Body of pancreas (tissue), 4 donors: ENCODE measurements around the gene SKAP2. TPM values are rescaled to one million over a fixed set of nuclear protein-coding genes. Genes with fewer than 3 reads are reported as not detected.

Experiments
- ATAC-seq: fragments of 150-250 bp; one replicate; pipeline ENCODE4 v1.9.1; 2016
- DNase-seq, 4 donors: peaks; one replicate each; pipeline ENCODE4 v3.0.0-alpha.2; 2019
- H3K27ac ChIP-seq, 4 donors: fragments of 200-600 bp; sonication (generic); 1 replicate in 3 of 4; 2 replicates in 1 of 4; pipeline versions ENCODE4 v1.5.1 to v1.6.1; 2016 to 2019; ENCODE audit warnings: mild to moderate bottlenecking in 1 of 4, mixed read lengths in 1 of 4, moderate library complexity in 1 of 4
- H3K27me3 ChIP-seq, 2 donors: fragments of 200-600 bp; sonication (generic); one replicate each; pipeline ENCODE4 v1.6.0; 2016; ENCODE audit warnings: mild to moderate bottlenecking in 1 of 2
- H3K36me3 ChIP-seq, 2 donors: fragments of 200-600 bp; sonication (generic); replicated peaks in 1 of 2; 2 replicates each; pipeline ENCODE4 v1.5.1; 2016; ENCODE audit warnings: low read depth in 2 of 2; ENCODE audit not compliant: insufficient read depth in 1 of 2
- H3K4me1 ChIP-seq: fragments of 200-600 bp; sonication (generic); one replicate; pipeline ENCODE4 v1.6.0; 2016
- H3K4me3 ChIP-seq, 2 donors: fragments of 200-600 bp; sonication (generic); 1 replicate in 1 of 2; 2 replicates in 1 of 2; pipeline ENCODE4 v1.5.1; 2016 to 2019
- H3K9me3 ChIP-seq, 3 donors: fragments of 200-600 bp; sonication (generic); 1 replicate in 2 of 3; 2 replicates in 1 of 3; pipeline ENCODE4 v1.5.1; 2016
- POLR2A ChIP-seq, 3 donors: fragments of 450-650 bp; IDR thresholded peaks; one replicate each; pipeline ENCODE4 v1.6.1; 2016; ENCODE audit warnings: antibody characterized with exemption in 3 of 3, mild to moderate bottlenecking in 2 of 3
- WGBS, 2 donors: methylation state at CpG; one replicate each; pipeline ENCODE4 v1.1.5; 2017; 5-methylcytosine and 5-hydroxymethylcytosine counted together
- intact Hi-C: fragments of 100-400 bp; cut with DNase I; formaldehyde crosslinking; loops from one replicate; pipeline ENCODE4 v1.15.1; 2023
- total RNA-seq, 2 donors: library from RNA; depleted of rRNA; stranded (reverse); fragments of >200 nt; gene quantifications; one replicate each; pipeline ENCODE4 v1.1.0, GENCODE V29; 2016
- TF ChIP-seq, protein P1 (sequence below), 7 experiments: fragments of 450-650 bp in 4 of 7; fragments of 200-600 bp in 3 of 7; sonication (generic) in 3 of 7; IDR thresholded peaks; one replicate each; pipeline ENCODE4 v1.5.1; 2016 to 2019; ENCODE audit warnings: antibody characterized with exemption in 7 of 7

SKAP2 gene
- total RNA-seq, 2 donors from 2014 or later: 8.6 to 12.7 TPM

DNA sequence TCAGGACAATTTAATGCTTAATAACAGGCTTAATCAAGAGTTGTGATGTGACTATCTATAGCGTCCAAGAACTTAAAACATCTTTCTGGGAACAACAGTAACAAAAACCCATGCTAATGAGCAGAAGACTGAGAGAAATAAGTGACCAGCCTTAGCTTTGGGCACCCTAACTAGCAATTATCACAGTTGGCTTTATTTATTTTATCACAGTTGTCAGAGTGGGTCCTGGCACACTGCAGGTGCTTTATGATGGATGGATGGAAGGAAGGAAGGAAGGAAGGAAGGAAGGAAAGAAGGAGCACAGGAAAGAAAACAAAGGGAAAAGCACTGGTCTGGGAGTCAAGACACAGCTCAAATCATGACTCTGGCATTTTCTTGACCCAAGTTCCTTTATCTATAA, 181.1 kb downstream of the SKAP2 start:
- Histone ChIP-seq H3K27me3 (no peaks in the 10 kb centered on the region), H3K4me3 (no peak overlapping the region), H3K27ac (no peak overlapping the region), H3K4me1 (no peaks in the 10 kb centered on the region), H3K36me3 (no peaks in the 10 kb centered on the region), H3K9me3 (no peaks in the 10 kb centered on the region)
- WGBS, 2 donors: 70 to 84% methylated on average over 1 of the region's 1 CpG
- no peak for TF ChIP-seq POLR2A (IDR thresholded peaks at IDR 0.05)
- TF ChIP-seq, protein P1, sequence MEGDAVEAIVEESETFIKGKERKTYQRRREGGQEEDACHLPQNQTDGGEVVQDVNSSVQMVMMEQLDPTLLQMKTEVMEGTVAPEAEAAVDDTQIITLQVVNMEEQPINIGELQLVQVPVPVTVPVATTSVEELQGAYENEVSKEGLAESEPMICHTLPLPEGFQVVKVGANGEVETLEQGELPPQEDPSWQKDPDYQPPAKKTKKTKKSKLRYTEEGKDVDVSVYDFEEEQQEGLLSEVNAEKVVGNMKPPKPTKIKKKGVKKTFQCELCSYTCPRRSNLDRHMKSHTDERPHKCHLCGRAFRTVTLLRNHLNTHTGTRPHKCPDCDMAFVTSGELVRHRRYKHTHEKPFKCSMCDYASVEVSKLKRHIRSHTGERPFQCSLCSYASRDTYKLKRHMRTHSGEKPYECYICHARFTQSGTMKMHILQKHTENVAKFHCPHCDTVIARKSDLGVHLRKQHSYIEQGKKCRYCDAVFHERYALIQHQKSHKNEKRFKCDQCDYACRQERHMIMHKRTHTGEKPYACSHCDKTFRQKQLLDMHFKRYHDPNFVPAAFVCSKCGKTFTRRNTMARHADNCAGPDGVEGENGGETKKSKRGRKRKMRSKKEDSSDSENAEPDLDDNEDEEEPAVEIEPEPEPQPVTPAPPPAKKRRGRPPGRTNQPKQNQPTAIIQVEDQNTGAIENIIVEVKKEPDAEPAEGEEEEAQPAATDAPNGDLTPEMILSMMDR (IDR thresholded peaks at IDR 0.05): no peak
- ATAC-seq (no peak), DNase-seq (no peak)
- intact Hi-C loops: no loop called here

DNA sequence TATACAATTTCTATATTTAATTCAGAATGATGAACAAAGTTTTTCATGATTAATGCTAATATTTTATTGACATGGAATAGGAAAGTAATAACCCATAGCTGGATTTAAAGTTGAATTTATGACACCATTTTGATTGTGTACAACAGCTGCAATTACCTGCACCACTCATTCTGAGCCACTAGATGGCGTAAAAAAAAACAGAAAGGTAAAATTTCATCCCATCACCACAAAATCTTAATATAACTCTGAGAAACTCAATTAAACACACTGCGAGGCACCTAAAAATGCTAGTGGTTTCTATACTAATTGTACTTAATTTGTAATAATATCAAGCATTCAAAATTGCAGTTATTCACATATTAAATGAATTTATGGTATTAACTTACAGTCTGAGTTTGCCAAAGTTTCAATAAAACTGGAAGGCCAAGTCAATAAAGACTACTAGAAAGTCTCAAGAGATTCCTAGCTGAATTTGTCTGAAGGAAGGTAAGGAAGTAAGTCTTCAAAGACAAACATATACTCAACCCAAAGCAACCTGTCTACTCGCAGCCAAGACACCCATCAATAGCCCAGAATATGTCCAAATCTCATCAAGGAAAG, 182.5 kb downstream of the SKAP2 start:
- ATAC-seq: no peak
- H3K4me1 ChIP-seq: no peaks in the 10 kb centered on the region
- H3K9me3 ChIP-seq: no peaks in the 10 kb centered on the region
- no peak for DNase-seq
- H3K27me3 ChIP-seq: no peaks in the 10 kb centered on the region
- no peak overlapping the region for H3K4me3 ChIP-seq
- WGBS, 2 donors: 36 to 43% methylated on average over 3 of the region's 3 CpGs
- H3K36me3 ChIP-seq: no peaks in the 10 kb centered on the region
- H3K27ac ChIP-seq: no peak overlapping the region
- TF ChIP-seq, protein P1 (IDR thresholded peaks at IDR 0.05): peak; percentile 34 to 96 (median 58)
- TF ChIP-seq POLR2A (IDR thresholded peaks at IDR 0.05): no peak
- intact Hi-C loops: no loop called here

DNA sequence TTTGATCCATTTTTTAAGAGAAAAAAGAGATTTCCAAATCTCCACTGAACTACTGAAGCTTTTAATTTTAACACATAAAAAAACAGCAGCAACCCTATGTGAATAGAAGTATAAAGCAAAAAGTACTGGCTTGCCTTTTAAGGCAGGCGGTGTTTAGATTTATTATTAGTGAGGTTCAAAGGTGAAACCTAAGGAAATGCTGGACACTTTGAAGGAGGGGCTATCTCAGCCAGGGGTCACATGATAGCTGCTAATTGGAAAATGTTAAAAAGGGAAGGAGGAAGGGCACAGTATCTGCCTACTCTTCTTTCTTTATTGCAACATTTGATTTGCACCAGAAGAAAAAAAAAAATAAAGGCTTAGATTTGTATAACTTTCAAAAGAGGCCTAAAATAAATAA, 183.8 kb downstream of the SKAP2 start:
- DNase-seq (no peak), ATAC-seq (no peak)
- intact Hi-C loops: no loop called here

DNA sequence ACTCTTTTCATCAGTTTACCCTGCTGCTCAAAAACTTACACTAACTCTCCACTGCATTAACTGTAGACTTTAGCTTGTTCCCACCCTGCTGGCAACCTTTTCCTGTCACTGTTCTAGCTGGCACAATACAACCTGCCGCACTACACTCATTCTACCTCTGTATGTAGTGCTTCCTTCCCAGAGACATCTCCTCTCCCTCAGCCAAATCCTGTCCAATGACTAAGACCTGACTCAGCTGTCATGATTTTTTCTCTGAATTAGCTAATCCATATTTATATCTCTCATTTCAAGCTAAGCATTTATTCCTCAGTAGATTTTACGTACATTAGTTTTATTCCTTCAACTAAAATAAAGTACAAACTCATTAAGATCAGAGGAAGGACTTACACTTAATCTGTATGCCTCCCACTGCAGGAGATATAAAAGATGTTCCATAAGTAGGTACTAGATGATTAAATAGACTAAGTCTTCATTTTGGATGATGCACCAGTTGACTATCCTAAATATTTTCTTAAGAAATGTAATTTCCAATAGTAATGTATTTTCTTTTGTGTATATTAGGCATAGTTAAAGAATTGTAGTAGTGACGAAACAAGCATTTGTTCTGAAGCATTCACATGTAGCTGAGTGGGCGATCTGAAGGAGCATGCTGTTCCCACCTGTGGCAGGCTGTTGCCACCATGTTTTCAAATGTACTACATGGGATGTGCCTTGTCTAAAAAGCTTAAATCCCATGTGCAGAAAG, 189.1 kb downstream of the SKAP2 start:
- no peak overlapping the region for H3K27ac ChIP-seq
- no peak overlapping the region for H3K4me3 ChIP-seq
- ATAC-seq (no peak), DNase-seq (no peak)
- H3K4me1 ChIP-seq: no peaks in the 10 kb centered on the region
- no peak for TF ChIP-seq POLR2A (IDR thresholded peaks at IDR 0.05)
- TF ChIP-seq, protein P1 (IDR thresholded peaks at IDR 0.05): no peak
- WGBS, 2 donors: 90 to 92% methylated on average over 4 of the region's 4 CpGs
- no peaks in the 10 kb centered on the region for H3K36me3 ChIP-seq
- intact Hi-C loops: loop anchor here (10.0 kb wide), 1 partner anchor 791 kb away; no protein-coding TSS in a partner anchor
- H3K9me3 ChIP-seq: no peaks in the 10 kb centered on the region
- H3K27me3 ChIP-seq: no peaks in the 10 kb centered on the region

More for the DNA sequence above, 183.8 kb downstream of the SKAP2 start:
- Histone ChIP-seq H3K36me3 (no peaks in the 10 kb centered on the region), H3K4me3 (no peak overlapping the region), H3K4me1 (no peaks in the 10 kb centered on the region), H3K27me3 (no peaks in the 10 kb centered on the region), H3K27ac (no peak overlapping the region), H3K9me3 (no peaks in the 10 kb centered on the region)
- no peak for TF ChIP-seq POLR2A (IDR thresholded peaks at IDR 0.05)
- TF ChIP-seq, protein P1 (IDR thresholded peaks at IDR 0.05): no peak
- 83 to 100% methylated on average over 1 of the region's 1 CpG for WGBS, 2 donors
